CD4-positive, alpha-beta T cell (primary cell): ENCODE data around the gene OBSL1. TPM values are rescaled to one million over a fixed set of nuclear protein-coding genes. Genes with fewer than 3 reads are reported as not detected.

ENCODE experiments used
- ATAC-seq: fragments of 200-7000 bp; cut with Tn5 transposase; one replicate; pipeline ENCODE4 v1.10.0; 2022; ENCODE audit warnings: mild to moderate bottlenecking; ENCODE audit not compliant: poor library complexity
- CTCF ChIA-PET: fragments of 350-600 bp; sonication (Branson Sonifier 250); formaldehyde crosslinking; loops from one replicate; lab custom pipeline; 2021; ENCODE audit warnings: antibody characterized with exemption, inconsistent platforms; lab: Charles Lee
- POLR2A ChIA-PET: fragments of 350-600 bp; sonication (Branson Sonifier 250); formaldehyde crosslinking; loops from one replicate; lab custom pipeline; 2021; ENCODE audit warnings: antibody characterized with exemption, inconsistent platforms; lab: Charles Lee
- DNase-seq, 14 experiments: peaks; one replicate each; pipeline ENCODE4 v3.0.0-alpha.2; 2013 to 2020; ENCODE audit warnings: mixed read lengths in 2 of 14
- H3K27ac ChIP-seq, 2 donors: one replicate each; pipeline versions ENCODE4 v1.5.1 to v1.7.0; 2013; ENCODE audit warnings: low read length in 2 of 2, low read depth in 1 of 2, mild to moderate bottlenecking in 1 of 2
- H3K27me3 ChIP-seq, 2 experiments: 1 replicate in 1 of 2; 2 replicates in 1 of 2; pipeline versions ENCODE4 v1.6.1 to v1.7.0; 2013; ENCODE audit warnings: low read length in 2 of 2, control low read depth in 1 of 2, mild to moderate bottlenecking in 1 of 2, moderate library complexity in 1 of 2; ENCODE audit not compliant: insufficient read depth in 2 of 2, control insufficient read depth in 1 of 2
- H3K36me3 ChIP-seq: one replicate; pipeline ENCODE4 v1.6.1; 2013; ENCODE audit warnings: low read length, control low read depth; ENCODE audit not compliant: insufficient read depth
- H3K4me1 ChIP-seq: one replicate; pipeline ENCODE4 v1.6.1; 2013; ENCODE audit warnings: low read length, control low read depth; ENCODE audit not compliant: insufficient read depth
- H3K4me3 ChIP-seq: one replicate; pipeline ENCODE4 v1.5.1; 2013; ENCODE audit warnings: mild to moderate bottlenecking, low read length, moderate library complexity
- H3K9me3 ChIP-seq, 2 experiments: 1 replicate in 1 of 2; 2 replicates in 1 of 2; pipeline versions ENCODE4 v1.6.1 to v1.7.0; 2013; ENCODE audit warnings: low read length in 2 of 2, mild to moderate bottlenecking in 2 of 2, control low read depth in 1 of 2, moderate library complexity in 1 of 2; ENCODE audit not compliant: control insufficient read depth in 1 of 2, insufficient read depth in 1 of 2
- H3K27ac Mint-ChIP-seq: one replicate; pipeline ENCODE4 v1.8.0; 2020; ENCODE audit warnings: mixed read lengths
- H3K27me3 Mint-ChIP-seq: one replicate; pipeline ENCODE4 v1.8.0; 2021; ENCODE audit warnings: mixed read lengths
- H3K36me3 Mint-ChIP-seq: one replicate; pipeline ENCODE4 v1.8.0; 2021; ENCODE audit warnings: low read depth, mixed read lengths
- H3K4me1 Mint-ChIP-seq: one replicate; pipeline ENCODE4 v1.8.0; 2021; ENCODE audit warnings: low read depth, mixed read lengths
- H3K4me3 Mint-ChIP-seq: one replicate; pipeline ENCODE4 v1.8.0; 2020; ENCODE audit warnings: mild to moderate bottlenecking, mixed read lengths
- H3K9me3 Mint-ChIP-seq: one replicate; pipeline ENCODE4 v1.8.0; 2020; ENCODE audit warnings: mixed read lengths
- CTCF ChIP-seq: fragments of 200-600 bp; IDR thresholded peaks from one replicate; pipeline ENCODE4 v1.8.0; 2022; ENCODE audit warnings: antibody characterized with exemption, mild to moderate bottlenecking
- intact Hi-C, 2 experiments: fragments of 100-400 bp; cut with DNase I in 1 of 2; cut with micrococcal nuclease in 1 of 2; formaldehyde crosslinking; loops; one replicate each; pipeline versions ENCODE4 v1.15.1 to v1.9.0; 2023 to 2025; cut with DNase I, micrococcal nuclease
- polyA plus RNA-seq, 2 donors: library from polyadenylated mRNA; unstranded; fragments of 120-200 nt; gene quantifications; one replicate each; pipeline ENCODE4 v1.2.1, GENCODE V29; 2013
- total RNA-seq, 174 experiments: library from RNA in 2 of 174; stranded (reverse) in 2 of 174; gene quantifications; one replicate each; pipeline ENCODE4 v1.2.3 and lab custom pipeline; 2021 to 2026

The OBSL1 gene
- under 1 TPM; 0.31 to 0.49 TPM for total RNA-seq
- polyA plus RNA-seq (2013, experiment 1 of 2), result 0.24 TPM
- 2.6 TPM for polyA plus RNA-seq (2013, experiment 2 of 2)
- total RNA-seq (lab: John Stamatoyannopoulos, UW), result 0 to 2.7 (median 0.58) reads per million in 172 experiments

GRCh38 chr2:219571311-219572236, at the start of gene OBSL1:
OBSL1 (minus strand) TSS chr2:219571539; CDS start chr2:219571232, 307 bp downstream.
- Histone ChIP-seq H3K27me3 (peaks cover 29 to 48% of the 10 kb centered on the region in 2 experiments), H3K9me3 (peaks cover 0 to 4% of the 10 kb centered on the region in 2 experiments), H3K27ac (no peak within 1 kb of the TSS), H3K36me3 (no peaks in the 10 kb centered on the region), H3K4me3 (peak within 1 kb of the TSS; percentile 12), H3K4me1 (peaks cover 8% of the 10 kb centered on the region)
- Mint-ChIP-seq H3K36me3 (no peaks in the 10 kb centered on the region), H3K4me1 (no peaks in the 10 kb centered on the region), H3K27ac (no peak within 1 kb of the TSS), H3K27me3 (peaks cover 55% of the 10 kb centered on the region), H3K9me3 (no peaks in the 10 kb centered on the region), H3K4me3 (peak within 1 kb of the TSS; percentile 15)
- no peak for TF ChIP-seq CTCF
- ATAC-seq, result peak; percentile 39
- ChIA-PET CTCF (interaction anchor here (1.5 kb wide), 1 partner anchor 11 kb away, joined by 6 read pairs; no protein-coding TSS in a partner anchor), POLR2A (interaction anchor here (0.9 to 1.0 kb wide), 2 partner anchors 26 to 28 kb away, joined by 3 to 4 read pairs; partner anchors contain the start of genes CHPF, STK11IP and TMEM198)
- peak in 1 of 14 experiments; percentile 21 for DNase-seq
- intact Hi-C loops, result no loop called here

- no peaks in the 10 kb centered on the region for H3K9me3 Mint-ChIP-seq
- TF ChIP-seq CTCF, result no peak
- intact Hi-C loops, result no loop called here
- H3K36me3 ChIP-seq, result peaks cover 1% of the 10 kb centered on the region
- no peaks in the 10 kb centered on the region for H3K4me1 ChIP-seq
- H3K4me1 Mint-ChIP-seq, result no peaks in the 10 kb centered on the region
- DNase-seq (no peak), ATAC-seq (no peak)
- no peaks in the 10 kb centered on the region for H3K27me3 ChIP-seq
- H3K4me3 ChIP-seq, result no peak overlapping the region
- no peak overlapping the region for H3K27ac Mint-ChIP-seq
- no peak overlapping the region for H3K27ac ChIP-seq
- no peak overlapping the region for H3K4me3 Mint-ChIP-seq
- H3K9me3 ChIP-seq, result no peaks in the 10 kb centered on the region
- peaks cover 13% of the 10 kb centered on the region for H3K27me3 Mint-ChIP-seq
- no peaks in the 10 kb centered on the region for H3K36me3 Mint-ChIP-seq
- POLR2A ChIA-PET, result no interaction called here
- CTCF ChIA-PET, result no interaction called here
Observed at GRCh38 chr2:219620546-219620945, 49.2 kb upstream of the OBSL1 start.

GRCh38 chr2:219619235-219619634, 47.9 kb upstream of the OBSL1 start:
- Histone ChIP-seq H3K4me1 (no peaks in the 10 kb centered on the region), H3K27ac (no peak overlapping the region), H3K36me3 (peaks cover 12% of the 10 kb centered on the region), H3K4me3 (no peak overlapping the region), H3K9me3 (no peaks in the 10 kb centered on the region), H3K27me3 (no peaks in the 10 kb centered on the region)
- POLR2A ChIA-PET, result no interaction called here
- H3K4me3 Mint-ChIP-seq, result no peak overlapping the region
- no peak overlapping the region for H3K27ac Mint-ChIP-seq
- peaks cover 7% of the 10 kb centered on the region for H3K27me3 Mint-ChIP-seq
- peaks cover 12% of the 10 kb centered on the region for H3K36me3 Mint-ChIP-seq
- no peaks in the 10 kb centered on the region for H3K9me3 Mint-ChIP-seq
- no peak for TF ChIP-seq CTCF
- intact Hi-C loops, result no loop called here
- CTCF ChIA-PET, result no interaction called here
- DNase-seq (no peak), ATAC-seq (no peak)
- H3K4me1 Mint-ChIP-seq, result no peaks in the 10 kb centered on the region
